Panc1 (cell line): Measurements from ENCODE around the gene NPPC. TPM values are rescaled to one million over a fixed set of nuclear protein-coding genes. Genes with fewer than 3 reads are reported as not detected.

Experiments used
- ATAC-seq: fragments of 200-7000 bp; cut with Tn5 transposase; 2 replicates; pipeline ENCODE4 v1.9.1; 2020; ENCODE audit warnings: mild to moderate bottlenecking, moderate library complexity
- BruUV-seq: library from RNA; stranded (reverse); fragments of 400-500 nt; replicated peaks from 2 replicates; lab custom pipeline; 2021; lab: Mats Ljungman, UMichigan
- CTCF ChIA-PET: fragments of 300-600 bp; sonication (Branson Sonifier 250); formaldehyde crosslinking; loops from one replicate; lab custom pipeline; 2022; ENCODE audit warnings: antibody characterized with exemption; lab: Charles Lee
- POLR2A ChIA-PET: fragments of 300-600 bp; sonication (Branson Sonifier 250); formaldehyde crosslinking; loops from one replicate; lab custom pipeline; 2022; ENCODE audit warnings: antibody characterized with exemption; lab: Charles Lee
- DNase-seq: peaks from one replicate; pipeline ENCODE4 v3.0.0-alpha.2; 2010; ENCODE audit warnings: low read depth, low spot score
- H3K27ac ChIP-seq: 2 replicates; pipeline ENCODE4 v1.5.1; 2011; ENCODE audit warnings: mild to moderate bottlenecking, low read length, inconsistent platforms
- H3K27me3 ChIP-seq: fragments of 200-500 bp; sonication (Bioruptor generic); 2 replicates; pipeline ENCODE4 v1.6.0; 2014; ENCODE audit warnings: low read length, inconsistent platforms; ENCODE audit not compliant: control insufficient read depth, insufficient read depth
- H3K36me3 ChIP-seq: fragments of 200-500 bp; sonication (Bioruptor generic); 2 replicates; pipeline ENCODE4 v1.5.1; 2014; ENCODE audit warnings: inconsistent platforms, mild to moderate bottlenecking, low read length, moderate library complexity; ENCODE audit not compliant: control insufficient read depth, insufficient read depth
- H3K4me1 ChIP-seq: 2 replicates; pipeline ENCODE4 v1.5.1; 2011; ENCODE audit warnings: inconsistent platforms, mild to moderate bottlenecking, low read length, moderate library complexity; ENCODE audit not compliant: control insufficient read depth, insufficient read depth
- H3K4me3 ChIP-seq, 2 experiments: 2 replicates each; pipeline ENCODE4 v1.5.1; 2011 to 2012; ENCODE audit warnings: low read depth in 2 of 2, low read length in 2 of 2, mild to moderate bottlenecking in 2 of 2, inconsistent platforms in 1 of 2, moderate library complexity in 1 of 2
- H3K9me3 ChIP-seq: fragments of 200-500 bp; sonication (Bioruptor generic); 2 replicates; pipeline ENCODE4 v1.5.1; 2014; ENCODE audit warnings: low read depth, mild to moderate bottlenecking, inconsistent platforms, low read length, moderate library complexity; ENCODE audit not compliant: control insufficient read depth, insufficient read depth
- POLR2AphosphoS5 ChIP-seq: IDR thresholded peaks from 2 replicates; pipeline ENCODE4 v1.6.1; 2012; ENCODE audit warnings: mild to moderate bottlenecking, low read depth, low read length, moderate library complexity
- SIN3A ChIP-seq: IDR thresholded peaks from 2 replicates; pipeline ENCODE4 v1.6.1; 2012; ENCODE audit warnings: low read depth, mild to moderate bottlenecking, low read length, moderate library complexity, borderline replicate concordance; ENCODE audit not compliant: insufficient read depth
- TCF7L2 ChIP-seq: IDR thresholded peaks from 2 replicates; pipeline ENCODE4 v1.6.1; 2011; ENCODE audit warnings: mild to moderate bottlenecking, low read depth, low read length, inconsistent platforms
- in situ Hi-C: cut with HindIII; loops from 2 replicates; pipeline ENCODE4 v1.10.0; 2016; ENCODE audit warnings: low sequenced_read_pairs, low pct_unique_long_range_greater_than_20kb
- intact Hi-C: fragments of 100-400 bp; cut with micrococcal nuclease; formaldehyde crosslinking; loops from one replicate; pipeline ENCODE4 v1.10.0; 2022; ENCODE audit not compliant: unreplicated experiment
- total RNA-seq: library from RNA; stranded (reverse); gene quantifications from one replicate; pipeline ENCODE4 v1.2.1, GENCODE V29; 2021; ENCODE audit not compliant: unreplicated experiment
- TF ChIP-seq, protein P1 (sequence below): fragments of 450-650 bp; IDR thresholded peaks from 2 replicates; pipeline ENCODE4 v1.5.1; 2017; ENCODE audit warnings: mild to moderate bottlenecking
- TF ChIP-seq, protein P2 (sequence below), 2 experiments: IDR thresholded peaks; 2 replicates each; pipeline ENCODE4 v1.6.1; 2011 to 2012; ENCODE audit warnings: low read depth in 2 of 2, control low read depth in 1 of 2, low read length in 1 of 2, mild to moderate bottlenecking in 1 of 2, moderate library complexity in 1 of 2; ENCODE audit not compliant: insufficient read depth in 1 of 2

Gene NPPC
- total RNA-seq, 1 experiment from 2014 or later: 1.1 TPM

DNA sequence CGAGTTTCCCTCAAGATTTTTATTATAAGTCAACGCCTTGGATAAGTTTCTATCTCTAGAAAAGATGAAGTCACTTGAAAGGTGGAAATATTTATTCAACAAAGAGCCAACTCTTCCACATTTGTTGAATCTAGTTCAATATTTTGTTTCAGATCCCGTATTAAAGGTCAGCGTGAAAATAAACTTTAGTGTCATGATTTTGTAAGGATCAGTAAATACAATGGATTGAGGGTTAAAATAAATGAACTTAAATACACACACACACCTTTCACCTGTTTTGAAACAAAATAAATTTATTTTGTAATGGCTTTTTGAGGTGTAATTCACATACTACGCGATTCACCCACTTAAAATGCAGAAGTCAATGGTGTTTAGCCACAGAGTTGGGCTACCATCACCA lies 16.0 kb upstream of the NPPC start:
- CTCF ChIA-PET: no interaction called here
- Histone ChIP-seq H3K27ac (no peak overlapping the region), H3K4me3 (no peak overlapping the region), H3K27me3 (0 out of 2 replicates have a peak, but pooled peaks cover 2% of the 10 kb centered on the region), H3K36me3 (no peaks in the 10 kb centered on the region), H3K4me1 (no peaks in the 10 kb centered on the region), H3K9me3 (no peaks in the 10 kb centered on the region)
- BruUV-seq: no TSS peak
- in situ Hi-C loops: no loop called here
- ATAC-seq (no peak), DNase-seq (no peak)
- intact Hi-C loops: no loop called here
- POLR2A ChIA-PET: no interaction called here
- TF ChIP-seq, protein P1, sequence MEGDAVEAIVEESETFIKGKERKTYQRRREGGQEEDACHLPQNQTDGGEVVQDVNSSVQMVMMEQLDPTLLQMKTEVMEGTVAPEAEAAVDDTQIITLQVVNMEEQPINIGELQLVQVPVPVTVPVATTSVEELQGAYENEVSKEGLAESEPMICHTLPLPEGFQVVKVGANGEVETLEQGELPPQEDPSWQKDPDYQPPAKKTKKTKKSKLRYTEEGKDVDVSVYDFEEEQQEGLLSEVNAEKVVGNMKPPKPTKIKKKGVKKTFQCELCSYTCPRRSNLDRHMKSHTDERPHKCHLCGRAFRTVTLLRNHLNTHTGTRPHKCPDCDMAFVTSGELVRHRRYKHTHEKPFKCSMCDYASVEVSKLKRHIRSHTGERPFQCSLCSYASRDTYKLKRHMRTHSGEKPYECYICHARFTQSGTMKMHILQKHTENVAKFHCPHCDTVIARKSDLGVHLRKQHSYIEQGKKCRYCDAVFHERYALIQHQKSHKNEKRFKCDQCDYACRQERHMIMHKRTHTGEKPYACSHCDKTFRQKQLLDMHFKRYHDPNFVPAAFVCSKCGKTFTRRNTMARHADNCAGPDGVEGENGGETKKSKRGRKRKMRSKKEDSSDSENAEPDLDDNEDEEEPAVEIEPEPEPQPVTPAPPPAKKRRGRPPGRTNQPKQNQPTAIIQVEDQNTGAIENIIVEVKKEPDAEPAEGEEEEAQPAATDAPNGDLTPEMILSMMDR: no peak
- TF ChIP-seq POLR2AphosphoS5: no peak
- TF ChIP-seq TCF7L2: no peak
- TF ChIP-seq, protein P2, sequence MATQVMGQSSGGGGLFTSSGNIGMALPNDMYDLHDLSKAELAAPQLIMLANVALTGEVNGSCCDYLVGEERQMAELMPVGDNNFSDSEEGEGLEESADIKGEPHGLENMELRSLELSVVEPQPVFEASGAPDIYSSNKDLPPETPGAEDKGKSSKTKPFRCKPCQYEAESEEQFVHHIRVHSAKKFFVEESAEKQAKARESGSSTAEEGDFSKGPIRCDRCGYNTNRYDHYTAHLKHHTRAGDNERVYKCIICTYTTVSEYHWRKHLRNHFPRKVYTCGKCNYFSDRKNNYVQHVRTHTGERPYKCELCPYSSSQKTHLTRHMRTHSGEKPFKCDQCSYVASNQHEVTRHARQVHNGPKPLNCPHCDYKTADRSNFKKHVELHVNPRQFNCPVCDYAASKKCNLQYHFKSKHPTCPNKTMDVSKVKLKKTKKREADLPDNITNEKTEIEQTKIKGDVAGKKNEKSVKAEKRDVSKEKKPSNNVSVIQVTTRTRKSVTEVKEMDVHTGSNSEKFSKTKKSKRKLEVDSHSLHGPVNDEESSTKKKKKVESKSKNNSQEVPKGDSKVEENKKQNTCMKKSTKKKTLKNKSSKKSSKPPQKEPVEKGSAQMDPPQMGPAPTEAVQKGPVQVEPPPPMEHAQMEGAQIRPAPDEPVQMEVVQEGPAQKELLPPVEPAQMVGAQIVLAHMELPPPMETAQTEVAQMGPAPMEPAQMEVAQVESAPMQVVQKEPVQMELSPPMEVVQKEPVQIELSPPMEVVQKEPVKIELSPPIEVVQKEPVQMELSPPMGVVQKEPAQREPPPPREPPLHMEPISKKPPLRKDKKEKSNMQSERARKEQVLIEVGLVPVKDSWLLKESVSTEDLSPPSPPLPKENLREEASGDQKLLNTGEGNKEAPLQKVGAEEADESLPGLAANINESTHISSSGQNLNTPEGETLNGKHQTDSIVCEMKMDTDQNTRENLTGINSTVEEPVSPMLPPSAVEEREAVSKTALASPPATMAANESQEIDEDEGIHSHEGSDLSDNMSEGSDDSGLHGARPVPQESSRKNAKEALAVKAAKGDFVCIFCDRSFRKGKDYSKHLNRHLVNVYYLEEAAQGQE (IDR thresholded peaks at IDR 0.05; ENCODE audit: insufficient read depth in 1 of 2, low read depth in 2 of 2, low read length in 1 of 2): no peak
- no peak for TF ChIP-seq SIN3A

- POLR2A ChIA-PET: no interaction called here
- no peak for ATAC-seq
Observed at GRCh38 chr2:231941673-231942072, 15.5 kb upstream of the NPPC start.

More at GRCh38 chr2:231941673-231942072, 15.5 kb upstream of the NPPC start:
- Histone ChIP-seq H3K4me1 (no peaks in the 10 kb centered on the region), H3K9me3 (no peaks in the 10 kb centered on the region), H3K4me3 (no peak overlapping the region), H3K27ac (no peak overlapping the region), H3K36me3 (no peaks in the 10 kb centered on the region), H3K27me3 (0 out of 2 replicates have a peak, but pooled peaks cover 2% of the 10 kb centered on the region)
- in situ Hi-C loops: no loop called here
- no TSS peak for BruUV-seq
- intact Hi-C loops: no loop called here
- no peak for TF ChIP-seq TCF7L2
- TF ChIP-seq, protein P1: no peak
- TF ChIP-seq POLR2AphosphoS5: no peak
- TF ChIP-seq SIN3A: no peak
- TF ChIP-seq, protein P2 (IDR thresholded peaks at IDR 0.05; ENCODE audit: insufficient read depth in 1 of 2, low read depth in 2 of 2, low read length in 1 of 2): no peak
- no peak for DNase-seq
- CTCF ChIA-PET: interaction anchor here (0.6 kb wide), 1 partner anchor 717 kb away, joined by 4 read pairs; no protein-coding TSS in a partner anchor
